NCI-H774 (cell line): ENCODE data around the gene ZHX3.

Source experiments
- DNase-seq: peaks from one replicate; lab custom pipeline; 2025; lab: John Stamatoyannopoulos, UW

ZHX3 gene

GRCh38 chr20:41224281-41224680, 93.2 kb downstream of the ZHX3 start:
- no peak for DNase-seq

GRCh38 chr20:41223112-41223511, 94.4 kb downstream of the ZHX3 start:
- DNase-seq: no peak

GRCh38 chr20:41222703-41223102, 94.8 kb downstream of the ZHX3 start:
- DNase-seq: no peak

GRCh38 chr20:41222296-41222695, 95.2 kb downstream of the ZHX3 start:
- no peak for DNase-seq

- DNase-seq: no peak
Observed at GRCh38 chr20:41221614-41222218, 95.8 kb downstream of the ZHX3 start.

GRCh38 chr20:41219824-41220223, 97.7 kb downstream of the ZHX3 start:
- DNase-seq: no peak

GRCh38 chr20:41218466-41218865, 99.1 kb downstream of the ZHX3 start:
- no peak for DNase-seq

- no peak for DNase-seq
Observed at GRCh38 chr20:41217422-41217821, 100.1 kb downstream of the ZHX3 start.

GRCh38 chr20:41214666-41215065, 102.9 kb downstream of the ZHX3 start:
- no peak for DNase-seq

GRCh38 chr20:41214202-41214601, 103.3 kb downstream of the ZHX3 start:
- DNase-seq: no peak

GRCh38 chr20:41213150-41213820, 104.2 kb downstream of the ZHX3 start:
- DNase-seq: peak; percentile 11

GRCh38 chr20:41205313-41205712, 112.2 kb downstream of the ZHX3 start:
- DNase-seq: no peak

- DNase-seq: no peak
Observed at GRCh38 chr20:41204304-41205265, 112.9 kb downstream of the ZHX3 start.

GRCh38 chr20:41203660-41204059, 113.9 kb downstream of the ZHX3 start:
- no peak for DNase-seq

GRCh38 chr20:41202426-41202825, 115.1 kb downstream of the ZHX3 start:
- DNase-seq: no peak

GRCh38 chr20:41201760-41202159, 115.8 kb downstream of the ZHX3 start:
- DNase-seq: no peak

- no peak for DNase-seq
Observed at GRCh38 chr20:41200446-41201202, 116.9 kb downstream of the ZHX3 start.

- no peak for DNase-seq
Observed at GRCh38 chr20:41198443-41198842, 119.1 kb downstream of the ZHX3 start.

GRCh38 chr20:41196653-41197225, 120.8 kb downstream of the ZHX3 start:
- DNase-seq: no peak

GRCh38 chr20:41192575-41192974, 125.0 kb downstream of the ZHX3 start:
- no peak for DNase-seq
